ENCODE data around the gene DVL2. TPM values are rescaled to one million over a fixed set of nuclear protein-coding genes. Genes with fewer than 3 reads are reported as not detected.
A peak's percentile ranks its signal among the peaks of the same experiment; 100 is the strongest.

DVL2 gene
- total and polyA plus RNA-seq, 2 of the 13 experiments (the other 11 are each of a cell fraction or from before 2014, with no cell fraction given) = 5.7 to 38.2 TPM

- no peak for TF ChIP-seq ZBTB49 (CRISPR knock-in tag; IDR thresholded peaks at IDR 0.05; ENCODE audit: borderline replicate concordance)
- TF ChIP-seq ZNF766 (CRISPR knock-in tag; IDR thresholded peaks at IDR 0.05; ENCODE audit: borderline replicate concordance) = no peak
- TF ChIP-seq EP300 (IDR thresholded peaks at IDR 0.05; ENCODE audit: low read depth in 2 of 2, low read length in 2 of 2) = peak; percentile 62 to 83
- TF ChIP-seq EP300 (CRISPR knock-in tag; IDR thresholded peaks at IDR 0.05; ENCODE audit: borderline replicate concordance) = peak; percentile 58; the same call in 1 of the 2 replicates
- no peak for TF ChIP-seq ATF3 (CRISPR knock-in tag; IDR thresholded peaks at IDR 0.05)
- peak; percentile 86 for TF ChIP-seq KAT8 (CRISPR knock-in tag; IDR thresholded peaks at IDR 0.05)
- no peak; the same call in 1 of the 2 replicates for TF ChIP-seq ZNF552 (CRISPR knock-in tag; IDR thresholded peaks at IDR 0.05; ENCODE audit: borderline replicate concordance)
- TF ChIP-seq ZC3H13 (CRISPR knock-in tag; IDR thresholded peaks at IDR 0.05) = peak; percentile 47; the same call in 1 of the 2 replicates
- TF ChIP-seq ZBTB20 (CRISPR knock-in tag; IDR thresholded peaks at IDR 0.05; ENCODE audit: borderline replicate concordance, low read depth) = no peak
- 0 out of 2 replicates have a peak, but pooled peaks have one; percentile 17 for TF ChIP-seq ZNF780A (CRISPR knock-in tag; IDR thresholded peaks at IDR 0.05)
- peak; percentile 78 to 88 for TF ChIP-seq POLR2A (IDR thresholded peaks at IDR 0.05; ENCODE audit: insufficient read depth in 1 of 2, low read depth in 2 of 2, low read length in 2 of 2)
- peak; percentile 67; the same call in 1 of the 2 replicates for TF ChIP-seq MTA1 (CRISPR knock-in tag; IDR thresholded peaks at IDR 0.05; ENCODE audit: borderline replicate concordance)
- TF ChIP-seq KLF11 (CRISPR knock-in tag; IDR thresholded peaks at IDR 0.05) = no peak
- peak; percentile 100 for TF ChIP-seq ZMYM3 (CRISPR knock-in tag; IDR thresholded peaks at IDR 0.05)
- peak; percentile 82; the same call in 1 of the 2 replicates for TF ChIP-seq THRA (CRISPR knock-in tag; IDR thresholded peaks at IDR 0.05; ENCODE audit: borderline replicate concordance)
- peak; percentile 47; the same call in 1 of the 2 replicates for TF ChIP-seq ZNF12 (CRISPR knock-in tag; IDR thresholded peaks at IDR 0.05)
- TF ChIP-seq AKAP8 (CRISPR knock-in tag; IDR thresholded peaks at IDR 0.05) = peak; percentile 84; the same call in 1 of the 2 replicates
- no peak for TF ChIP-seq CSRNP2 (CRISPR knock-in tag; conservative IDR thresholded peaks at IDR 0.05; ENCODE audit: low read depth)
- no peak for TF ChIP-seq THAP7 (CRISPR knock-in tag; IDR thresholded peaks at IDR 0.05)
- TF ChIP-seq POGK (CRISPR knock-in tag; conservative IDR thresholded peaks at IDR 0.05) = peak; percentile 100
Measured at GRCh38 chr17:7179317-7180254, 54.7 kb downstream of the DVL2 start, which contains the start of gene ASGR1 (continued).

Measured in HepG2 (cell line).